ENCODE results near the gene RAB3A.

- TF ChIP-seq MYC (IDR thresholded peaks at IDR 0.05; ENCODE audit: low read depth, low read length) (no peak), CTCF (IDR thresholded peaks at IDR 0.05; ENCODE audit: extremely low read depth in 1 of 2, insufficient read depth in 1 of 2, low read depth in 1 of 2, low read length in 2 of 2) (no peak), FOS (IDR thresholded peaks at IDR 0.05; ENCODE audit: borderline replicate concordance, insufficient read depth, low read length) (no peak), JUN (IDR thresholded peaks at IDR 0.05; ENCODE audit: borderline replicate concordance, insufficient read depth, insufficient read length, low read depth) (no peak), POLR2A (IDR thresholded peaks at IDR 0.05; ENCODE audit: low read depth, low read length) (no peak)
These were observed 18.3 kb downstream of the RAB3A start for GRCh38 chr19:18185538-18185937.
